ENCODE measurements around the gene COL25A1. TPM values are rescaled to one million over a fixed set of nuclear protein-coding genes. Genes with fewer than 3 reads are reported as not detected.

Gene COL25A1
- total RNA-seq, 1 experiment from 2014 or later: not detected

DNA sequence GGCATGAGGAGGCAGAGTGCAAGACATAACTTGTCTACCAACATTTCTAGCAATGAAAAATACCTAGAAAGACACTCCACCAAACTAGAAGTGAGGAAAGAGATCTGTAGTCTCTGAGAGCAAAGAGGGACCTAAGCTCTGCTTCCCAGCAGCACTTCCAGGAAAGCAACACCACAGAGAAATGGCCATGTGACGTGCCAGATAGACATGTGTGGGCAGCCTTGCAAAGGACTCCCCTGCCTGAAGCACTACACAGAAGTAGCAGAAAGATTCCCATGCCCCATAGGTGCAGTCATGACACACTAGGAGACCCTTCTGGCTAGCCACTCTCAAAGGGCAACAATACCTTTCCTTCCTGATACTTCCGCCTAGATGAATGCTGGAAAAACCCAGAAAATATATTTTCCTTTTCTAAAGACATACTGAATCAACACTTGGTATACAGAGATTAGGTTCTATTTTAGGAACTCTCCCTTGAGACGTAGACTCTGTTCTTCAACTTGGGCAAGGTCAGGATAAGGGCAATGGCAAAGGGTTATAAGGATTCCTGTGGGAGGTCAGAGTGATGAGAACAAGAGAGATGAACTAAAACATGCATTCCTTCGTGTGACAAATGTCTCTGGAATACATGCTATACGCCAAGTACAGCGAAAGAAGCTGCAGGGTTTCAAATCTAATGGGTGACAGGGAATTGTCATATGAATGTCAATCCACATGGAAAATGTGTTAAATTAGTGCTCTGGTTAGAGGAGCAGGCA lies 352.1 kb downstream of the COL25A1 start:
- Histone ChIP-seq H3K4me1 (ENCODE audit: control insufficient read depth, insufficient read depth, low read length) (no peaks in the 10 kb centered on the region), H3K9me3 (ENCODE audit: control insufficient read depth, insufficient read depth, low read depth, low read length) (no peaks in the 10 kb centered on the region), H3K27ac (ENCODE audit: low read length) (no peak overlapping the region), H3K36me3 (ENCODE audit: control insufficient read depth, insufficient read depth, low read length) (peaks cover 2% of the 10 kb centered on the region), H3K27me3 (ENCODE audit: control insufficient read depth, insufficient read depth, low read length) (no peaks in the 10 kb centered on the region), H3K4me3 (ENCODE audit: low read depth in 2 of 2, low read length in 2 of 2) (no peak overlapping the region)
- ATAC-seq (no peak), DNase-seq (ENCODE audit: low read depth, low spot score) (no peak)
- CTCF ChIA-PET: no interaction called here
- BruUV-seq (replicated peaks): no TSS peak
- POLR2A ChIA-PET: no interaction called here
- in situ Hi-C loops (cut with HindIII; ENCODE audit: low pct_unique_long_range_greater_than_20kb, low sequenced_read_pairs): no loop called here
- intact Hi-C loops (cut with micrococcal nuclease; ENCODE audit: unreplicated experiment): no loop called here
- TF ChIP-seq SIN3A (IDR thresholded peaks at IDR 0.05; ENCODE audit: borderline replicate concordance, insufficient read depth, low read depth, low read length) (no peak), POLR2AphosphoS5 (IDR thresholded peaks at IDR 0.05; ENCODE audit: low read depth, low read length) (no peak), TCF7L2 (IDR thresholded peaks at IDR 0.05; ENCODE audit: low read depth, low read length) (no peak)
- TF ChIP-seq, protein P1, sequence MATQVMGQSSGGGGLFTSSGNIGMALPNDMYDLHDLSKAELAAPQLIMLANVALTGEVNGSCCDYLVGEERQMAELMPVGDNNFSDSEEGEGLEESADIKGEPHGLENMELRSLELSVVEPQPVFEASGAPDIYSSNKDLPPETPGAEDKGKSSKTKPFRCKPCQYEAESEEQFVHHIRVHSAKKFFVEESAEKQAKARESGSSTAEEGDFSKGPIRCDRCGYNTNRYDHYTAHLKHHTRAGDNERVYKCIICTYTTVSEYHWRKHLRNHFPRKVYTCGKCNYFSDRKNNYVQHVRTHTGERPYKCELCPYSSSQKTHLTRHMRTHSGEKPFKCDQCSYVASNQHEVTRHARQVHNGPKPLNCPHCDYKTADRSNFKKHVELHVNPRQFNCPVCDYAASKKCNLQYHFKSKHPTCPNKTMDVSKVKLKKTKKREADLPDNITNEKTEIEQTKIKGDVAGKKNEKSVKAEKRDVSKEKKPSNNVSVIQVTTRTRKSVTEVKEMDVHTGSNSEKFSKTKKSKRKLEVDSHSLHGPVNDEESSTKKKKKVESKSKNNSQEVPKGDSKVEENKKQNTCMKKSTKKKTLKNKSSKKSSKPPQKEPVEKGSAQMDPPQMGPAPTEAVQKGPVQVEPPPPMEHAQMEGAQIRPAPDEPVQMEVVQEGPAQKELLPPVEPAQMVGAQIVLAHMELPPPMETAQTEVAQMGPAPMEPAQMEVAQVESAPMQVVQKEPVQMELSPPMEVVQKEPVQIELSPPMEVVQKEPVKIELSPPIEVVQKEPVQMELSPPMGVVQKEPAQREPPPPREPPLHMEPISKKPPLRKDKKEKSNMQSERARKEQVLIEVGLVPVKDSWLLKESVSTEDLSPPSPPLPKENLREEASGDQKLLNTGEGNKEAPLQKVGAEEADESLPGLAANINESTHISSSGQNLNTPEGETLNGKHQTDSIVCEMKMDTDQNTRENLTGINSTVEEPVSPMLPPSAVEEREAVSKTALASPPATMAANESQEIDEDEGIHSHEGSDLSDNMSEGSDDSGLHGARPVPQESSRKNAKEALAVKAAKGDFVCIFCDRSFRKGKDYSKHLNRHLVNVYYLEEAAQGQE (IDR thresholded peaks at IDR 0.05; ENCODE audit: insufficient read depth in 1 of 2, low read depth in 2 of 2, low read length in 1 of 2): no peak
- TF ChIP-seq, protein P2, sequence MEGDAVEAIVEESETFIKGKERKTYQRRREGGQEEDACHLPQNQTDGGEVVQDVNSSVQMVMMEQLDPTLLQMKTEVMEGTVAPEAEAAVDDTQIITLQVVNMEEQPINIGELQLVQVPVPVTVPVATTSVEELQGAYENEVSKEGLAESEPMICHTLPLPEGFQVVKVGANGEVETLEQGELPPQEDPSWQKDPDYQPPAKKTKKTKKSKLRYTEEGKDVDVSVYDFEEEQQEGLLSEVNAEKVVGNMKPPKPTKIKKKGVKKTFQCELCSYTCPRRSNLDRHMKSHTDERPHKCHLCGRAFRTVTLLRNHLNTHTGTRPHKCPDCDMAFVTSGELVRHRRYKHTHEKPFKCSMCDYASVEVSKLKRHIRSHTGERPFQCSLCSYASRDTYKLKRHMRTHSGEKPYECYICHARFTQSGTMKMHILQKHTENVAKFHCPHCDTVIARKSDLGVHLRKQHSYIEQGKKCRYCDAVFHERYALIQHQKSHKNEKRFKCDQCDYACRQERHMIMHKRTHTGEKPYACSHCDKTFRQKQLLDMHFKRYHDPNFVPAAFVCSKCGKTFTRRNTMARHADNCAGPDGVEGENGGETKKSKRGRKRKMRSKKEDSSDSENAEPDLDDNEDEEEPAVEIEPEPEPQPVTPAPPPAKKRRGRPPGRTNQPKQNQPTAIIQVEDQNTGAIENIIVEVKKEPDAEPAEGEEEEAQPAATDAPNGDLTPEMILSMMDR (IDR thresholded peaks at IDR 0.05): no peak

DNA sequence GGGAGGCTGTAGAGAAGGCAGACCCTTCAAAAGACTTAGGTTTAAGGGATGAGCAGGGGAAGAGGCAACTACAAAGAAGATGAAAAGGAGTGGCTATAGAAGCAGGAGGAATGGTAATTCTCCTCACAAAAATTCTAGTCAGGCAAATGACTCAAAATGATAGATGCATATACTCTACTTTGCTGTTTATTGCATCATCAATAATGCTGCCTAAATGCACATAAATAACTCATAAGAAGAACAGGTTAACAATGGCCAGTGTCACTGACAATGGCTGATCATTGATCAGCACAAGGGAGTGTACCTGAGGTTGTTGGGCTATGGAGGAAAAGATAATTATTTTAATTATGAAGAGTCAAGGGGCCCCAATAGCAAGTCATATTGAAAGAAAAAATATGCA lies 354.9 kb downstream of the COL25A1 start:
- no peak overlapping the region for H3K4me3 ChIP-seq (ENCODE audit: low read depth in 2 of 2, low read length in 2 of 2)
- no peak for TF ChIP-seq POLR2AphosphoS5 (IDR thresholded peaks at IDR 0.05; ENCODE audit: low read depth, low read length)
- no peak for TF ChIP-seq TCF7L2 (IDR thresholded peaks at IDR 0.05; ENCODE audit: low read depth, low read length)
- no peak for TF ChIP-seq SIN3A (IDR thresholded peaks at IDR 0.05; ENCODE audit: borderline replicate concordance, insufficient read depth, low read depth, low read length)
- TF ChIP-seq, protein P1 (IDR thresholded peaks at IDR 0.05; ENCODE audit: insufficient read depth in 1 of 2, low read depth in 2 of 2, low read length in 1 of 2): no peak
- TF ChIP-seq, protein P2 (IDR thresholded peaks at IDR 0.05): no peak
- no TSS peak for BruUV-seq (replicated peaks)
- ChIA-PET POLR2A (no interaction called here), CTCF (no interaction called here)
- intact Hi-C loops (cut with micrococcal nuclease; ENCODE audit: unreplicated experiment): no loop called here
- H3K27me3 ChIP-seq (ENCODE audit: control insufficient read depth, insufficient read depth, low read length): no peaks in the 10 kb centered on the region
- H3K27ac ChIP-seq (ENCODE audit: low read length): no peak overlapping the region
- no peaks in the 10 kb centered on the region for H3K4me1 ChIP-seq (ENCODE audit: control insufficient read depth, insufficient read depth, low read length)
- H3K9me3 ChIP-seq (ENCODE audit: control insufficient read depth, insufficient read depth, low read depth, low read length): no peaks in the 10 kb centered on the region
- no peak for ATAC-seq
- H3K36me3 ChIP-seq (ENCODE audit: control insufficient read depth, insufficient read depth, low read length): no peaks in the 10 kb centered on the region; the same call in 1 of the 2 replicates
- in situ Hi-C loops (cut with HindIII; ENCODE audit: low pct_unique_long_range_greater_than_20kb, low sequenced_read_pairs): no loop called here
- DNase-seq (ENCODE audit: low read depth, low spot score): no peak

Data from Panc1 (cell line).